ENCODE results near the gene BNIP3.

BNIP3 gene

DNA sequence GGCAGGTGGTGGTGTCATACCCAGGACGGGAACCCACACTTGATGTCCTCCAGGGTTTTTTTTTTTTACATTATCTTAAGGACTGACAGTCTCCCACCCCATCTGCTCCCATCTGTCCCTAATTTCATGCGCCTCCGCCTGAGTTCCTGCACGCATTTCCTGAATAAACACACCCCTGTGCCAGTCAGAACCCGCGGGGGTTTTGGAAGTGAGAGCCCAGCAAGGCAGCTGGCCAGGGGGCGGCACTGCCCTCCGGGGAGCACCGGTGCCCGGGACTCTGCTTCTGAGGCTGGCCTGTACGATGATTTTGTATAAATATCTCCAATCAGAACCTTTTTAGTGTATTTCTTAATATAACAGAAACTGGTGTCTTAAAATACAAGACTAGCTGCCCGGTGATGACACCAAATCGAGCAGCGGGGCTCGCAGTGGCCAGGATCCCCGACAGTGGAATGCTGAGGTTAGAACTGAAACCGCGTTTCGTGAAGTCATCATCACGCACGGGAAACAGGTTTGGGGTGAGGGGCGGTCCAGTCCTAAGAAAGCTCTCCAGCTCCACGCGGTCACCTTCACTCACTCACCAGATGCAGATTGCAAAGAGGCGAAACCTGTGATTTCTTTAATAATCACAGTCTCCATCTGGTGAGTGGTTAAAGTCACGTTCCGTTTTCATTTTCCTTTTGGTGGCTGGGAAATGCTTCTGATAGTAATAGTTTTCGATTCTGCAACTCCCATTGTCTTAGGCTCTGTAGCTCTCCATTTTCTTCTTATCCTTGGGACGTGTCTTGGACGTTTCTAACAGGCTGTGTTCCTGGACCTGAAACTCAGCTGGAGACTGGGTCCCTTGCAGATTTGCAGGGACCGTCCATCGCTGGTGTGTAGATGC, 19.7 kb downstream of the BNIP3 start:
- Histone ChIP-seq H3K4me3 (no peak overlapping the region), H3K4me1 (no peaks in the 10 kb centered on the region), H3K27ac (no peak overlapping the region), H3K27me3 (no peaks in the 10 kb centered on the region), H3K36me3 (peaks cover 21 to 57% (median 36%) of the 10 kb centered on the region in 3 donors), H3K9me3 (peaks cover 0 to 3% (median 0%) of the 10 kb centered on the region in 3 donors)
- intact Hi-C loops (cut with DNase I; ENCODE audit: low total_unique reads) = no loop called here
- TF ChIP-seq, protein P1, sequence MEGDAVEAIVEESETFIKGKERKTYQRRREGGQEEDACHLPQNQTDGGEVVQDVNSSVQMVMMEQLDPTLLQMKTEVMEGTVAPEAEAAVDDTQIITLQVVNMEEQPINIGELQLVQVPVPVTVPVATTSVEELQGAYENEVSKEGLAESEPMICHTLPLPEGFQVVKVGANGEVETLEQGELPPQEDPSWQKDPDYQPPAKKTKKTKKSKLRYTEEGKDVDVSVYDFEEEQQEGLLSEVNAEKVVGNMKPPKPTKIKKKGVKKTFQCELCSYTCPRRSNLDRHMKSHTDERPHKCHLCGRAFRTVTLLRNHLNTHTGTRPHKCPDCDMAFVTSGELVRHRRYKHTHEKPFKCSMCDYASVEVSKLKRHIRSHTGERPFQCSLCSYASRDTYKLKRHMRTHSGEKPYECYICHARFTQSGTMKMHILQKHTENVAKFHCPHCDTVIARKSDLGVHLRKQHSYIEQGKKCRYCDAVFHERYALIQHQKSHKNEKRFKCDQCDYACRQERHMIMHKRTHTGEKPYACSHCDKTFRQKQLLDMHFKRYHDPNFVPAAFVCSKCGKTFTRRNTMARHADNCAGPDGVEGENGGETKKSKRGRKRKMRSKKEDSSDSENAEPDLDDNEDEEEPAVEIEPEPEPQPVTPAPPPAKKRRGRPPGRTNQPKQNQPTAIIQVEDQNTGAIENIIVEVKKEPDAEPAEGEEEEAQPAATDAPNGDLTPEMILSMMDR (IDR thresholded peaks at IDR 0.05) = no peak
- peak in 1 of 2 donors; percentile 17 for DNase-seq

DNA sequence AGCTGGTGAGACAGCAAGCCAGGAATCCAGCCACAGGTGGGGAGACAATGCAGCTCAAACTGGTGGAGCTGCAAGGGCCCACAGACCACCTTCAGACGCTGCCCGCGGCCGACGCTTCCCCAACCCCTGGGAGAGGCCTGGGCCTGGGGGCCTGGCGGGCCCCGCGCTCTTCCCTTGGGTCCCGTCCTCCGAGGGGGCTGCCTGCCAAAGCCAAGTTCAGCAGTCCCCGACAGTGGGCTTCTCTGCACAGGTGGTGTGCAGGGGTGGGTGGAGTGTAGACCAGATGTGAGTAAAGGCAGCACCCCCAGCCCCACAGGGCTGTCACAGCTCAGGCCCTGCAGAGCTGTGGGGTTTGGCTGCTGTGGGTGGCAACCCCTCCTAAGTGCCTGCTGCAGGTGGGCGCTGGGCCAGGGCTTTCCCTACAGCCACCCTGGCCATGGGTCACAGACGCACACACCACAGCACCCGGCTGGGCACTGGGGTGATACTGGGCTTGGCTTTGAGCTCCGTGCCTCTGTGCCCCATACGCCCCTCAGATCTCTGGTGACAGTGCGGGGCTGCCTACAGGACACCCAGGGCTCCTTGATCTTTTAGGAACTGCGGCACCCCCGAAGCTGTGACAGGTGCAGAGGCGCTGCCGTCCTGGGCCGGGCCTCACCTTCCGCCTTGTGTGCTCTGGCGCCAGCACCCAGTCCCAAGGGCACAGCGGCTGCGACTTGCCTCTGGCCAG, 20.5 kb downstream of the BNIP3 start:
- TF ChIP-seq, protein P1 (IDR thresholded peaks at IDR 0.05) = no peak
- H3K27ac ChIP-seq = no peak overlapping the region
- intact Hi-C loops (cut with DNase I; ENCODE audit: low total_unique reads) = no loop called here
- no peaks in the 10 kb centered on the region for H3K27me3 ChIP-seq
- no peak overlapping the region for H3K4me3 ChIP-seq
- DNase-seq = no peak
- no peaks in the 10 kb centered on the region for H3K4me1 ChIP-seq
- peaks cover 0 to 3% (median 0%) of the 10 kb centered on the region in 3 donors for H3K9me3 ChIP-seq
- H3K36me3 ChIP-seq = peaks cover 21 to 57% (median 38%) of the 10 kb centered on the region in 3 donors

DNA sequence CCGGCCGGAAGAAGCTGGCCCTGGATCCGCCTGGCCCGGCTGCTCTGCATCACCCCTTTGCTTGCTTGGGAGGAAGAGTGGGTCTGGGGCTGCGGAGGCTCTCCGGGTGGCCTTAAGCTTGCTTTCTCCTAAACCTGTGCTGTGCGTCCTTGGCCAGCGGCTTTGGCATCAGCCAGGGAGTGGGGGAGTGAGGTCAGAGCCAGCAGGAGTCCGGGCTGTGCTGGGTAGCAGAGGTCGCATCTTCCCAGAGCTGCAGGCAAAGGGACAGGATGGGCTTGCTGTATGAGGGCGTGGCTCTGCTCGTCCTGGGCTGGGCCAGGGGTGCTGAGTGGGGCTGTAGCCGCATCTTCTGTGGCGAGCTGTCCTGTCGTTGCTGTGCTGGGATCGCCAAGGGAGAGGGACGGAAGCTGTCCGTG, 21.1 kb downstream of the BNIP3 start:
- no peak overlapping the region for H3K4me3 ChIP-seq
- no peaks in the 10 kb centered on the region for H3K4me1 ChIP-seq
- H3K27me3 ChIP-seq = no peaks in the 10 kb centered on the region
- intact Hi-C loops (cut with DNase I; ENCODE audit: low total_unique reads) = no loop called here
- H3K27ac ChIP-seq = no peak overlapping the region
- TF ChIP-seq, protein P1 (IDR thresholded peaks at IDR 0.05) = no peak
- peaks cover 21 to 57% (median 44%) of the 10 kb centered on the region in 3 donors for H3K36me3 ChIP-seq
- H3K9me3 ChIP-seq = peaks cover 0 to 3% (median 0%) of the 10 kb centered on the region in 3 donors
- DNase-seq = no peak

DNA sequence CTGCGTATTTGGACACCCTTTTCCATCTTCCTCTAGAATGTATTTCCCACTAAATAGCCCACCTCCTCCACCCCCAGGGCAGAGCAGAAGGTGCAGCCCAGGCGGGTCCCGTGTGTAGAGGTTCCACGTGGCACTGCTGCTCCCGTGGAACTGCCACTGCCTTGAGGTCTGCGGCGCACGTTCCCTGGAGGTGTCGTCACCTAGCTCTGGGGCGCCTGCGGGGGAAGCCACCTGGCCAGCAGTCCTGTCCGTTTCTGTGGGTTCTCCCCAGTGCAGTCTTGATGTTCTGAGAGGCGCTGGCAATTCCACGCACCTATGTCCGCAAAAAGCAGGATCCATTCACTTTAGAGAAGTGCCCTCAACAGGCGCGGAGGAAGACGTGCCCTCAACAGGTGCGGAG, 21.9 kb downstream of the BNIP3 start:
- Histone ChIP-seq H3K9me3 (peaks cover 0 to 3% (median 0%) of the 10 kb centered on the region in 3 donors), H3K4me3 (no peak overlapping the region), H3K27ac (no peak overlapping the region), H3K27me3 (no peaks in the 10 kb centered on the region), H3K4me1 (no peaks in the 10 kb centered on the region), H3K36me3 (peaks cover 19 to 58% (median 49%) of the 10 kb centered on the region in 3 donors)
- DNase-seq = no peak
- intact Hi-C loops (cut with DNase I; ENCODE audit: low total_unique reads) = no loop called here
- TF ChIP-seq, protein P1 (IDR thresholded peaks at IDR 0.05) = no peak

DNA sequence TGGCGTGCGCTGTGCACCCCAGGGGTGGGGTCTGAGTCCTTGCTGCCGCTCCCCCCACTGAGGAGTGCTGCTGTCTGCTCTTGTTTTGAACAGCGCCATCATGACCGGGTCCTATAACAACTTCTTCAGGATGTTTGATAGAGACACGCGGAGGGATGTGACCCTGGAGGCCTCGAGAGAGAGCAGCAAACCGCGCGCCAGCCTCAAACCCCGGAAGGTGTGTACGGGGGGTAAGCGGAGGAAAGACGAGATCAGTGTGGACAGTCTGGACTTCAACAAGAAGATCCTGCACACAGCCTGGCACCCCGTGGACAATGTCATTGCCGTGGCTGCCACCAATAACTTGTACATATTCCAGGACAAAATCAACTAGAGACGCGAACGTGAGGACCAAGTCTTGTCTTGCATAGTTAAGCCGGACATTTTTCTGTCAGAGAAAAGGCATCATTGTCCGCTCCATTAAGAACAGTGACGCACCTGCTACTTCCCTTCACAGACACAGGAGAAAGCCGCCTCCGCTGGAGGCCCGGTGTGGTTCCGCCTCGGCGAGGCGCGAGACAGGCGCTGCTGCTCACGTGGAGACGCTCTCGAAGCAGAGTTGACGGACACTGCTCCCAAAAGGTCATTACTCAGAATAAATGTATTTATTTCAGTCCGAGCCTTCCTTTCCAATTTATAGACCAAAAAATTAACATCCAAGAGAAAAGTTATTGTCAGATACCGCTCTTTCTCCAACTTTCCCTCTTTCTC, 26.0 kb downstream of the BNIP3 start:
- TF ChIP-seq, protein P1 (IDR thresholded peaks at IDR 0.05) = no peak
- DNase-seq = no peak
- intact Hi-C loops (cut with DNase I; ENCODE audit: low total_unique reads) = no loop called here
- Histone ChIP-seq H3K4me1 (no peaks in the 10 kb centered on the region), H3K36me3 (peaks cover 31 to 77% (median 69%) of the 10 kb centered on the region in 3 donors), H3K27ac (no peak overlapping the region), H3K9me3 (no peaks in the 10 kb centered on the region), H3K4me3 (no peak overlapping the region), H3K27me3 (no peaks in the 10 kb centered on the region)

Data from tibial artery (tissue), 4 donors.